K562 (cell line): ENCODE measurements around the gene YBEY. TPM values are rescaled to one million over a fixed set of nuclear protein-coding genes. Genes with fewer than 3 reads are reported as not detected.
A peak's percentile ranks its signal among the peaks of the same experiment; 100 is the strongest.

Experiments used
- BMI1 ChIP-seq: fragments of 150-350 bp; IDR thresholded peaks from 2 replicates; pipeline ENCODE4 v1.6.1; 2014; ENCODE audit warnings: low read length
- BRD4 ChIP-seq: fragments of 200-600 bp; sonication (generic); IDR thresholded peaks from 2 replicates; pipeline ENCODE4 v1.6.1; 2017; ENCODE audit warnings: inconsistent platforms
- CBX2 ChIP-seq: fragments of 200-600 bp; sonication (generic); IDR thresholded peaks from one replicate; pipeline ENCODE4 v1.6.1; 2012; ENCODE audit warnings: mild to moderate bottlenecking, low read length, inconsistent platforms; ENCODE audit not compliant: insufficient read depth, poor library complexity, severe bottlenecking
- CXXC5 ChIP-seq: fragments of 250-450 bp; sonication (Bioruptor Pico); IDR thresholded peaks from 2 replicates; pipeline ENCODE4 v1.8.0; 2022; ENCODE audit warnings: inconsistent platforms, mild to moderate bottlenecking, moderate library complexity
- DPF2 ChIP-seq: fragments of 450-650 bp; IDR thresholded peaks from 2 replicates; pipeline ENCODE4 v1.6.1; 2016
- FOXM1 ChIP-seq, 2 experiments: fragments of 450-650 bp in 1 of 2; sonication (generic) in 1 of 2; formaldehyde crosslinking in 1 of 2; IDR thresholded peaks; 2 replicates each; pipeline versions ENCODE4 v1.6.1 to v1.9.0; 2017 to 2022; ENCODE audit warnings: low read depth in 2 of 2, mild to moderate bottlenecking in 2 of 2, missing genetic modification reagents in 1 of 2, moderate library complexity in 1 of 2
- MGA ChIP-seq: fragments of 450-650 bp; IDR thresholded peaks from 2 replicates; pipeline ENCODE4 v1.6.1; 2016; ENCODE audit warnings: mild to moderate bottlenecking, moderate library complexity
- POU5F1 ChIP-seq: fragments of 150-350 bp; IDR thresholded peaks from 2 replicates; pipeline ENCODE4 v1.6.1; 2014; ENCODE audit warnings: borderline replicate concordance, low read length, low read depth, mild to moderate bottlenecking; ENCODE audit not compliant: partially characterized antibody
- RAD51 ChIP-seq: fragments of 450-650 bp; IDR thresholded peaks from 2 replicates; pipeline ENCODE4 v1.7.1; 2016; ENCODE audit warnings: low read depth, mild to moderate bottlenecking, borderline replicate concordance
- SRSF3 ChIP-seq: fragments of 200-400 bp; formaldehyde crosslinking; IDR thresholded peaks from 2 replicates; pipeline ENCODE4 v1.6.1; 2016; ENCODE audit warnings: mild to moderate bottlenecking, low read length, moderate library complexity; ENCODE audit not compliant: insufficient read depth
- TAF15 ChIP-seq: fragments of 200-400 bp; formaldehyde crosslinking; IDR thresholded peaks from 2 replicates; pipeline ENCODE4 v1.6.1; 2017; ENCODE audit warnings: mild to moderate bottlenecking, low read depth, low read length, moderate library complexity
- ZKSCAN8 ChIP-seq: fragments of 200-800 bp; sonication (Bioruptor generic); IDR thresholded peaks from 2 replicates; pipeline ENCODE4 v1.6.1; 2016; ENCODE audit warnings: missing genetic modification characterization, missing compliant biosample characterization
- polyA plus RNA-seq, 8 experiments: library from polyadenylated mRNA; depleted of rRNA in 4 of 8; stranded (reverse) in 5 of 8; unstranded in 3 of 8; fragments of >200 nt; fragmentation: Nextera tagmentation in 2 of 8; fragmentation: Illumina TruSeq in 1 of 8; extraction: Ambion mirVana in 2 of 8; extraction: Trizol in 1 of 8; gene quantifications; 2 replicates each; pipeline versions ENCODE4 v1.2.1 to v1.2.3, GENCODE V29; 2011 to 2014; ENCODE audit warnings: inconsistent platforms in 1 of 8, missing spikeins in 1 of 8
- total RNA-seq, 7 experiments: library from RNA; depleted of rRNA in 6 of 7; stranded (reverse); fragments of >200 nt in 6 of 7; fragmentation: Illumina TruSeq in 2 of 7; extraction: Trizol in 2 of 7; gene quantifications; 2 replicates each; pipeline versions ENCODE4 v1.2.1 to v1.2.3, GENCODE V29; 2011 to 2021; ENCODE audit warnings: low replicate concordance in 1 of 7

The YBEY gene
- total and polyA plus RNA-seq, 9 of the 15 experiments (the other 6 are each of a cell fraction or from before 2014, with no cell fraction given), result 6.4 to 28.0 (median 12.4) TPM

GRCh38 chr21:46295996-46296752 lies 10.0 kb downstream of the YBEY start (continued):
- TF ChIP-seq MGA (peak; percentile 67), TAF15 (no peak), CBX2 (no peak), RAD51 (peak; percentile 47; the same call in 1 of the 2 replicates), POU5F1 (no peak), BMI1 (no peak), CXXC5 (CRISPR knock-in tag) (peak; percentile 24; the same call in 1 of the 2 replicates), DPF2 (no peak), SRSF3 (no peak), BRD4 (no peak), FOXM1 (IDR thresholded peaks at IDR 0.05; ENCODE audit: low read depth) (no peak), FOXM1 (CRISPR knock-in tag; IDR thresholded peaks at IDR 0.05; ENCODE audit: low read depth) (no peak), ZKSCAN8 (CRISPR knock-in tag) (no peak)
